Skeletal muscle satellite cell (primary cell): Measurements from ENCODE around the gene RAD51. TPM values are rescaled to one million over a fixed set of nuclear protein-coding genes. Genes with fewer than 3 reads are reported as not detected.

ENCODE experiments used
- H3K27me3 ChIP-seq: 2 replicates; pipeline ENCODE4 v1.7.0; 2013; ENCODE audit warnings: low read length; ENCODE audit not compliant: control insufficient read depth, insufficient read depth
- H3K36me3 ChIP-seq: 2 replicates; pipeline ENCODE4 v1.7.0; 2013; ENCODE audit warnings: mild to moderate bottlenecking, control low read depth, low read length; ENCODE audit not compliant: insufficient read depth
- H3K4me1 ChIP-seq: 2 replicates; pipeline ENCODE4 v1.7.0; 2013; ENCODE audit warnings: low read length; ENCODE audit not compliant: control insufficient read depth, insufficient read depth
- H3K4me2 ChIP-seq: 2 replicates; pipeline ENCODE4 v1.7.0; 2013; ENCODE audit warnings: mild to moderate bottlenecking, low read length
- H3K4me3 ChIP-seq: 2 replicates; pipeline ENCODE4 v1.7.0; 2013; ENCODE audit warnings: low read length
- H3K9ac ChIP-seq: 2 replicates; pipeline ENCODE4 v1.7.0; 2013; ENCODE audit warnings: mild to moderate bottlenecking, low read depth, low read length, moderate library complexity
- H3K9me3 ChIP-seq: replicated peaks from 2 replicates; pipeline ENCODE4 v1.7.0; 2013; ENCODE audit warnings: mild to moderate bottlenecking, control low read depth, low read length
- small RNA-seq: library from RNA; depleted of rRNA; stranded (forward); fragments of <200 nt; gene quantifications from one replicate; pipeline ENCODE3, GENCODE V24; 2012

Gene RAD51

DNA sequence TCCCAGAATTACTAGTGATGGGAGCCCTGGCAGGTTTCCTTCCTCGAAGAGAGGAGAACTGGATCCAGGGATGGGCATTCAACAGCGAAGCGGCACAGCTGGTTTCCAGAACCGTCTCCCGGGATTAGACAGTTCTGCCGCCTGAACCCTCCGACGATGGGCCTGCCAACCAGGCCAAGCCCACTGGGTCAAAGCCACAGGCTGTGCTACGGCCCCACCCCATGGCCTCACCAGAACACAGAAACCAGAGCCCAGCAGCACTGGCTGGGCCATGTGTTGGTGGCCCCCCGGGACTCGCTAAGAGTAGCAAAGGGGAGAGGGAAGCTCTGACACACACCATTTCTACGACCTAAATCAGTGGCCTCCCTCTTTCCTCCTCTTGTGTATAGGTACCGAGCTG, 77.0 kb downstream of the RAD51 start:
- H3K36me3 ChIP-seq, result peaks cover 65% of the 10 kb centered on the region
- no peak overlapping the region for H3K4me3 ChIP-seq
- no peaks in the 10 kb centered on the region for H3K9me3 ChIP-seq
- H3K4me2 ChIP-seq, result no peak overlapping the region
- H3K4me1 ChIP-seq, result peaks cover 13% of the 10 kb centered on the region
- no peak overlapping the region for H3K9ac ChIP-seq
- H3K27me3 ChIP-seq, result no peaks in the 10 kb centered on the region

DNA sequence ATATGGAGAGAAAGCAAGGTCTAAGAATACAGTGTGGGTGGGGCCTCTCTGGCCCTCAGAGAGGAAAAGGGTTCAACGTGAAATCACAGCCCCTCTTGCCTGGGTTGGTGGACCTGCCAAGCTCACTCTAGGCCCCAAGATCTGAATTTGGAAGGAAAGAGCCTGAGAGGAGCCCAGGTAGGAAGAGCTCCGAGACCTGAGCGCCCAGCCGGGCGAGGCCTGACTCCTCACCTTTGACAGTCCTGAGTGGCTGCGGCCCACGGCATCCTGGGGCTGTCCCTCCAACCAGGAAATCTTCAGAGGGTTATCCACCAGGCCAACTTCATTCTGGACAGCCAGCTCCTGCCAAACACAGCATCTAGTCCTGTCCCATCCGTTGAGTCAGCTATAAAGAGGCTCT, 78.5 kb downstream of the RAD51 start:
- no peaks in the 10 kb centered on the region for H3K27me3 ChIP-seq
- peaks cover 10% of the 10 kb centered on the region for H3K4me1 ChIP-seq
- H3K4me3 ChIP-seq, result no peak overlapping the region
- H3K9ac ChIP-seq, result no peak overlapping the region
- peaks cover 65% of the 10 kb centered on the region for H3K36me3 ChIP-seq
- no peaks in the 10 kb centered on the region for H3K9me3 ChIP-seq
- no peak overlapping the region for H3K4me2 ChIP-seq

GRCh38 chr15:40773902-40774301, 78.9 kb downstream of the RAD51 start:
- Histone ChIP-seq H3K4me1 (peaks cover 10% of the 10 kb centered on the region), H3K27me3 (no peaks in the 10 kb centered on the region), H3K9me3 (no peaks in the 10 kb centered on the region), H3K36me3 (peaks cover 65% of the 10 kb centered on the region), H3K4me2 (no peak overlapping the region), H3K4me3 (no peak overlapping the region), H3K9ac (no peak overlapping the region)

- H3K4me2 ChIP-seq, result no peak overlapping the region
- H3K27me3 ChIP-seq, result no peaks in the 10 kb centered on the region
- H3K9ac ChIP-seq, result no peak overlapping the region
- no peaks in the 10 kb centered on the region for H3K9me3 ChIP-seq
- peaks cover 69% of the 10 kb centered on the region for H3K36me3 ChIP-seq
- no peak overlapping the region for H3K4me3 ChIP-seq
- H3K4me1 ChIP-seq, result peaks cover 10% of the 10 kb centered on the region
These were observed 80.0 kb downstream of the RAD51 start for GRCh38 chr15:40775007-40775406.

- Histone ChIP-seq H3K4me1 (peaks cover 10% of the 10 kb centered on the region), H3K4me2 (peak overlapping the region; percentile 46), H3K9ac (no peak overlapping the region), H3K27me3 (no peaks in the 10 kb centered on the region), H3K36me3 (peaks cover 66% of the 10 kb centered on the region), H3K4me3 (no peak overlapping the region), H3K9me3 (no peaks in the 10 kb centered on the region)
These were observed 81.0 kb downstream of the RAD51 start for GRCh38 chr15:40775740-40776536.

DNA sequence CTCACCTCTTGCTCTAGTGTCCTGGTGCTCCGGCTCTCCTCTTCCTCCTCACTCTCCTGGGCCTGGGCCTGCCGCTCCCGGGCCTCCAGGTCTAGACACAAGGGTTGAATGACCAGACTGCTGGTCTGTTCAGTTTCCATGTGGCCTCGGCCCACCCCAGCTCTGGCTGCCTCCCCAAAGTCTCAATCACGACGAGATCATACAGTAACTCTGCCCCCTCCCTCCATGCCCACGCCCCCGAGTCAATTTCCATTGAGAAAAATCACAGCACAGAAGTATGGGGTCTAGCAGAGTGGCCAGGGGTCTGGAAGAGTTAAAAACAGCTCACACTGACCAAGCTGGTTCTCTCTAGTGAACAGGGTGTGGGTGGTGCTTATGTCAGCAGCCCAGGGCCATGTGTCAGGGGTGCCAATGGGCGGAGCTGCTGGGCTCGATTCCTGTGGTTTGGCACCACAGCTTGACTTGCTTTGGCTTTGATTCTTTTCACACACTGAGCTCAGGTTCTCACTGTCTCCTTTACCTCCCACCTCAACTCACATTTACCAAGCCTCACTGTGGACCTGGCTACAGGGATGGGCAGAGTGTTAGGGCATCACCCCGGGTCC, 81.7 kb downstream of the RAD51 start:
- H3K9ac ChIP-seq, result peak overlapping the region; percentile 50
- peaks cover 10% of the 10 kb centered on the region for H3K4me1 ChIP-seq
- peaks cover 59% of the 10 kb centered on the region for H3K36me3 ChIP-seq
- peak overlapping the region; percentile 46 for H3K4me2 ChIP-seq
- no peaks in the 10 kb centered on the region for H3K27me3 ChIP-seq
- no peaks in the 10 kb centered on the region for H3K9me3 ChIP-seq
- H3K4me3 ChIP-seq, result no peak overlapping the region

Small RNA genes lying within 50 kb of the gene (small RNA-seq; reads per million reads assigned to genes)
- not detected for gene SUMO2P15
